Astrocyte (in vitro differentiated cells and primary cell): Measurements from ENCODE around the gene ADNP. TPM values are rescaled to one million over a fixed set of nuclear protein-coding genes. Genes with fewer than 3 reads are reported as not detected.
"Not testable (repeated sequence)": the region's sequence is repeated elsewhere in the genome, so short reads cannot be mapped to it uniquely, and the experiment has no call there.

Experiments used
- DNase-seq: peaks from one replicate; pipeline ENCODE4 v3.0.0-alpha.2; 2010; ENCODE audit warnings: low read depth
- FAIRE-seq: peaks from 2 replicates; lab custom pipeline; 2011; peaks lifted over from hg19 to GRCh38; lab: Jason Lieb, UNC
- H2AFZ ChIP-seq: 2 replicates; pipeline ENCODE4 v1.6.0; 2012; ENCODE audit warnings: low read depth, low read length, inconsistent platforms
- H3K27ac ChIP-seq: 2 replicates; pipeline ENCODE4 v1.5.1; 2011; ENCODE audit warnings: low read depth, low read length, inconsistent platforms
- H3K27me3 ChIP-seq: 2 replicates; pipeline ENCODE4 v1.6.0; 2011; ENCODE audit warnings: low read length, inconsistent platforms; ENCODE audit not compliant: insufficient read depth
- H3K36me3 ChIP-seq: 2 replicates; pipeline ENCODE4 v1.5.1; 2011; ENCODE audit warnings: low read length, inconsistent platforms; ENCODE audit not compliant: insufficient read depth
- H3K4me1 ChIP-seq: 2 replicates; pipeline ENCODE4 v1.5.1; 2011; ENCODE audit warnings: low read length, inconsistent platforms; ENCODE audit not compliant: insufficient read depth
- H3K4me2 ChIP-seq: 2 replicates; pipeline ENCODE4 v1.6.0; 2012; ENCODE audit warnings: low read length, inconsistent platforms
- H3K4me3 ChIP-seq: 2 replicates; pipeline ENCODE4 v1.5.1; 2011; ENCODE audit warnings: low read depth, mild to moderate bottlenecking, low read length, inconsistent platforms; ENCODE audit not compliant: insufficient read depth
- H3K79me2 ChIP-seq: 2 replicates; pipeline ENCODE4 v1.6.0; 2012; ENCODE audit warnings: mild to moderate bottlenecking, low read length, inconsistent platforms; ENCODE audit not compliant: insufficient read depth
- H3K9ac ChIP-seq: 2 replicates; pipeline ENCODE4 v1.6.0; 2012; ENCODE audit warnings: mild to moderate bottlenecking, low read length, inconsistent platforms
- H3K9me3 ChIP-seq: 2 replicates; pipeline ENCODE4 v1.5.1; 2012; ENCODE audit warnings: low read depth, mild to moderate bottlenecking, low read length, inconsistent platforms; ENCODE audit not compliant: insufficient read depth
- H4K20me1 ChIP-seq: 2 replicates; pipeline ENCODE4 v1.6.0; 2012; ENCODE audit warnings: low read length, inconsistent platforms; ENCODE audit not compliant: insufficient read depth
- H3K27ac Mint-ChIP-seq: one replicate; pipeline ENCODE4 v1.8.0; 2021; ENCODE audit warnings: mild to moderate bottlenecking, mixed read lengths; ENCODE audit not compliant: unreplicated experiment
- H3K27me3 Mint-ChIP-seq: one replicate; pipeline ENCODE4 v1.8.0; 2021; ENCODE audit warnings: low read depth, mixed read lengths; ENCODE audit not compliant: unreplicated experiment
- H3K36me3 Mint-ChIP-seq: one replicate; pipeline ENCODE4 v1.8.0; 2021; ENCODE audit warnings: low read depth, mixed read lengths; ENCODE audit not compliant: unreplicated experiment
- H3K4me1 Mint-ChIP-seq: one replicate; pipeline ENCODE4 v1.8.0; 2021; ENCODE audit warnings: low read depth, mixed read lengths; ENCODE audit not compliant: unreplicated experiment
- H3K4me3 Mint-ChIP-seq: one replicate; pipeline ENCODE4 v1.8.0; 2021; ENCODE audit warnings: mild to moderate bottlenecking, moderate library complexity, mixed read lengths; ENCODE audit not compliant: unreplicated experiment
- H3K9me3 Mint-ChIP-seq: one replicate; pipeline ENCODE4 v1.8.0; 2021; ENCODE audit warnings: mild to moderate bottlenecking, mixed read lengths; ENCODE audit not compliant: unreplicated experiment
- EZH2 ChIP-seq: IDR thresholded peaks from 2 replicates; pipeline ENCODE4 v1.6.1; 2012; ENCODE audit warnings: mild to moderate bottlenecking, low read length, inconsistent platforms; ENCODE audit not compliant: insufficient read depth
- total RNA-seq: library from RNA; stranded (reverse); gene quantifications from 2 replicates; pipeline ENCODE4 v1.2.1, GENCODE V29; 2021
- TF ChIP-seq, protein P1 (sequence below): IDR thresholded peaks from 2 replicates; pipeline ENCODE4 v1.5.1; 2011; ENCODE audit warnings: low read depth, mild to moderate bottlenecking, inconsistent platforms, low read length, moderate library complexity; ENCODE audit not compliant: insufficient read depth

ADNP gene
- total RNA-seq, 1 donor from 2014 or later = 72.1 TPM

DNA sequence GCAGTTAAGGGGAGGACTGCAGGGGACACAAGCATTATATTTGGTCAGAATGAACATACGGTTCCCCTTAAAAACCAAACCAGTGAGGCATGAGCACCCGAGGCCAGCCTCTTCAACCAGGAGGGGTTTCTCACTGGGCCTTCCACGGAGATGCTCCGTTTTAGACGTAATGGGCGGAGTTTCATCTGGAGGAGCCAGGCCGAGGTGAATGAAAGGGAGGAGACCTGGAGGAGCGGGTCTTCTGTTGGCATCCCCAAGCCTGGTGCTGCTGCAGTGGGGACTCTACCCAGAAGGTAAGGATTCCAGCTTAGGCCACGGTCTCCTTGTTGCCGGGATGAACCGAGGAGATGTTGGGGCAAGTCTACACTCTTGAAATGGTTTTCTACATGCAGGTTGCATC lies 47.4 kb downstream of the ADNP start:
- H3K27ac Mint-ChIP-seq = no peak overlapping the region
- no peak overlapping the region for H3K9ac ChIP-seq
- no peak for DNase-seq

DNA sequence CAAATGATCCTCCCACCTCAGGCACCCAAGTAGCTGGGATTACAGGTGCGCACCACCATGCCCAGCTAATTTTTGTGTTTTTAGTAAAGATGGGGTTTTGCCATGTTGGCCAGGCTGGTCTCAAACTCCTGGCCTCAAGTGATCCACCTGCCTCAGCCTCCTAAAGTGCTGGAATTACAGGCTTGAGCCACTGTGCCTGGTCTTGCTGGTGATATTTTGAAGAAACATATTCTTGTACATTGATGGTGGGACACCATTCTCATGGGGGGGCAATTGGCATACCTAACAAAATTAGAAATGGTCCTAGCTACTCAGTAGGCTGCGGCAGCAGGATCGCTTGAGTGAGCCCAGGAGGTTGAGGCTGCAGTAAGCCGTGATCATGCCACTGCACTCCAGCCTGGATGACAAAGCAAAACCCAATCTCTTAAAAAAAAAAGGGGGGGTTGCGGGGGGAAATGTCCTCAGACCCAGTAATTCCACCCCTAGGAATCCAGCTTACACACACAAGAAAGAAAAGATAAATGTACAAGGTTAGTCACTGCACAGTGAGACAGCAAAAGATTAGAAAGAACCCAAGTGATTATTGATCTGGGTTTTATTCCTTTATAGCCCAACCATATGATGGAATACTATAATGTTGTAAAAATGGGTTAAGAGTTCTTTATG lies 49.3 kb downstream of the ADNP start:
- H3K4me1 ChIP-seq, H3K9me3 ChIP-seq, H3K4me1 Mint-ChIP-seq, H3K27me3 ChIP-seq, FAIRE-seq, H2AFZ ChIP-seq, H3K4me3 ChIP-seq, H3K27me3 Mint-ChIP-seq, H3K27ac ChIP-seq, H3K4me2 ChIP-seq, H3K36me3 ChIP-seq, DNase-seq, H3K4me3 Mint-ChIP-seq, H3K79me2 ChIP-seq, H3K9me3 Mint-ChIP-seq, H3K9ac ChIP-seq, H4K20me1 ChIP-seq: not testable (repeated sequence)
- Mint-ChIP-seq H3K27ac (peak overlapping the region; percentile 55), H3K36me3 (peaks cover 19% of the 10 kb centered on the region)

More for the DNA sequence above, 47.4 kb downstream of the ADNP start:
- Mint-ChIP-seq H3K4me1 (peaks cover 1% of the 10 kb centered on the region), H3K4me3 (no peak overlapping the region), H3K36me3 (peaks cover 14% of the 10 kb centered on the region), H3K9me3 (no peaks in the 10 kb centered on the region), H3K27me3 (no peaks in the 10 kb centered on the region)
- no peaks in the 10 kb centered on the region for H3K9me3 ChIP-seq
- H2AFZ ChIP-seq = no peak overlapping the region
- H3K4me1 ChIP-seq = no peaks in the 10 kb centered on the region
- H3K27ac ChIP-seq = no peak overlapping the region
- TF ChIP-seq, protein P1, sequence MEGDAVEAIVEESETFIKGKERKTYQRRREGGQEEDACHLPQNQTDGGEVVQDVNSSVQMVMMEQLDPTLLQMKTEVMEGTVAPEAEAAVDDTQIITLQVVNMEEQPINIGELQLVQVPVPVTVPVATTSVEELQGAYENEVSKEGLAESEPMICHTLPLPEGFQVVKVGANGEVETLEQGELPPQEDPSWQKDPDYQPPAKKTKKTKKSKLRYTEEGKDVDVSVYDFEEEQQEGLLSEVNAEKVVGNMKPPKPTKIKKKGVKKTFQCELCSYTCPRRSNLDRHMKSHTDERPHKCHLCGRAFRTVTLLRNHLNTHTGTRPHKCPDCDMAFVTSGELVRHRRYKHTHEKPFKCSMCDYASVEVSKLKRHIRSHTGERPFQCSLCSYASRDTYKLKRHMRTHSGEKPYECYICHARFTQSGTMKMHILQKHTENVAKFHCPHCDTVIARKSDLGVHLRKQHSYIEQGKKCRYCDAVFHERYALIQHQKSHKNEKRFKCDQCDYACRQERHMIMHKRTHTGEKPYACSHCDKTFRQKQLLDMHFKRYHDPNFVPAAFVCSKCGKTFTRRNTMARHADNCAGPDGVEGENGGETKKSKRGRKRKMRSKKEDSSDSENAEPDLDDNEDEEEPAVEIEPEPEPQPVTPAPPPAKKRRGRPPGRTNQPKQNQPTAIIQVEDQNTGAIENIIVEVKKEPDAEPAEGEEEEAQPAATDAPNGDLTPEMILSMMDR = no peak
- no peak for TF ChIP-seq EZH2
- H4K20me1 ChIP-seq = peaks cover 21% of the 10 kb centered on the region
- H3K27me3 ChIP-seq = no peaks in the 10 kb centered on the region
- peaks cover 14% of the 10 kb centered on the region for H3K36me3 ChIP-seq
- H3K4me3 ChIP-seq = no peak overlapping the region
- FAIRE-seq = no peak
- H3K4me2 ChIP-seq = no peak overlapping the region
- peaks cover under 1% of the 10 kb centered on the region for H3K79me2 ChIP-seq

GRCh38 chr20:50879649-50880550 lies 51.3 kb downstream of the ADNP start:
- TF ChIP-seq, protein P1 = no peak
- no peak for TF ChIP-seq EZH2
- Mint-ChIP-seq H3K4me3 (no peak overlapping the region), H3K27ac (no peak overlapping the region)

More at GRCh38 chr20:50879649-50880550, 51.3 kb downstream of the ADNP start:
- Histone ChIP-seq H4K20me1 (no peaks in the 10 kb centered on the region), H3K4me2 (no peak overlapping the region), H3K9me3 (no peaks in the 10 kb centered on the region), H3K4me3 (no peak overlapping the region), H3K36me3 (no peaks in the 10 kb centered on the region), H3K27ac (no peak overlapping the region), H3K9ac (no peak overlapping the region), H3K4me1 (no peaks in the 10 kb centered on the region), H2AFZ (no peak overlapping the region), H3K27me3 (no peaks in the 10 kb centered on the region), H3K79me2 (no peaks in the 10 kb centered on the region)
- H3K27me3 Mint-ChIP-seq = no peaks in the 10 kb centered on the region
- peaks cover 2% of the 10 kb centered on the region for H3K4me1 Mint-ChIP-seq
- H3K36me3 Mint-ChIP-seq = peaks cover 23% of the 10 kb centered on the region
- no peak for DNase-seq
- no peak for FAIRE-seq
- no peaks in the 10 kb centered on the region for H3K9me3 Mint-ChIP-seq
